ENCODE results near the gene GDA. TPM values are rescaled to one million over a fixed set of nuclear protein-coding genes. Genes with fewer than 3 reads are reported as not detected.

The GDA gene
- total RNA-seq, 2 donors from 2014 or later: not detected

DNA sequence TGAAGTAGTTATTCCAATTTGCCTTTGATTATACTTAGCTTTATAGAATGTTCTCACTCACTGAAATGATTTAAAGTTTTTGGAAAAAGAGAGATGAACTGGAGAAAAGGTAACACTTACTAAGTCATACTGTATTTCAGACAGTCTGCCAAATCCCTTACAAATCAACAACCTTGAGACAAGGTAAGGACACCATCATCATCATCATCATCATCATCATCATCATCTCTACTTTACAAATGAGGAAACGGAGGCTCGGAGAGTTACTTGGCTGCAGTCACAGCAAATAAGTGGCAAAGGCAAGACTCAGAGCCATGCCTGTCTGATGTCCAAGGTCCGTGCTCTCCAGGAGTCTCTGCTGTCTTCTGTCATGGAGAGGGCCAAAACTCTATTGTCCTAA lies 9.4 kb downstream of the GDA start:
- no peak overlapping the region for H3K4me3 Mint-ChIP-seq
- no peaks in the 10 kb centered on the region for H3K36me3 Mint-ChIP-seq
- DNase-seq (ENCODE audit: low spot score) (no peak), ATAC-seq (no peak)
- peaks cover 7% of the 10 kb centered on the region for H3K9me3 Mint-ChIP-seq
- peaks cover 20 to 22% of the 10 kb centered on the region in 2 donors for H3K27me3 Mint-ChIP-seq
- H3K4me1 Mint-ChIP-seq (ENCODE audit: low read depth in 2 of 2): no peaks in the 10 kb centered on the region
- no peak overlapping the region for H3K27ac Mint-ChIP-seq

- ATAC-seq (no peak), DNase-seq (ENCODE audit: low spot score) (no peak)
- no peak overlapping the region for H3K4me3 Mint-ChIP-seq
- H3K4me1 Mint-ChIP-seq (ENCODE audit: low read depth in 2 of 2): no peaks in the 10 kb centered on the region
- no peaks in the 10 kb centered on the region for H3K36me3 Mint-ChIP-seq
- peaks cover 7% of the 10 kb centered on the region for H3K9me3 Mint-ChIP-seq
- peaks cover 18 to 20% of the 10 kb centered on the region in 2 donors for H3K27me3 Mint-ChIP-seq
- H3K27ac Mint-ChIP-seq: no peak overlapping the region
These were observed 11.3 kb downstream of the GDA start for GRCh38 chr9:72160446-72161123.

GRCh38 chr9:72165326-72165725 lies 16.1 kb downstream of the GDA start:
- no peaks in the 10 kb centered on the region for H3K36me3 Mint-ChIP-seq
- H3K27me3 Mint-ChIP-seq: peaks cover 14 to 32% of the 10 kb centered on the region in 2 donors
- H3K4me3 Mint-ChIP-seq: no peak overlapping the region
- H3K9me3 Mint-ChIP-seq: no peaks in the 10 kb centered on the region
- ATAC-seq (no peak), DNase-seq (ENCODE audit: low spot score) (no peak)
- H3K4me1 Mint-ChIP-seq (ENCODE audit: low read depth in 2 of 2): no peaks in the 10 kb centered on the region
- no peak overlapping the region for H3K27ac Mint-ChIP-seq

DNA sequence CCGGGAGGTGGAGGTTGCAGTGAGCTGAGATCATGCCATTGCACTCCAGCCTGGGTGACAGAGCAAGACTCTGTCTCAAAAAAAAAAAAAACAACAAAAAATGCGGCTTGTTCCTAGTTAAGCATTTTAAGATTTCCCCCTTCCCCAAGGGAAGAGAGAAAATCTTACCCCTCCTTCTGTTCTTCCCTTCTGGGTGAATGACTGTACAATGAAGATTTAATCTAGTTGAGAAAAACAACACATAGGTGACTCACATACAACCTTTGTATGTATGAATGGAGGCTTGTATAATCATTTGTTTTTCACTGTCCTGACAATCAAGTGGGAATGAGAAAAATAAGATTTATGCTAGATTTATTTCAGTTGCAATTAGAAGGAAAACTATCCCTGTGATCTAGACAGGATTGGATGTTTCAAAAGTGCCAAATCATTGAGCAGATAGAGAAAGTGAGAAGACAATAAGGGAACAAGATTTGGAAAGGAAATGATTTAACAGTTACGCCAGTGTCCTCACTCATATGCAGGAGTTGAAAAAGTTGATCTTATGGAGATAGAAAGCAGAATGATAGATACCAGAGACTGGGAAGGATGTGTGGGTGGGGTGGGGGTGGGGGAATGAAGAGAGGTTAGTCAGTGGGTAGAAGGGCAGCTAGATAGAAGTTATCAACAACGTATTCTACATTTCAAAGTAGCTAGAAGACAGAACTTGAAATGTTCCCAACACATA lies 16.7 kb downstream of the GDA start:
- no peaks in the 10 kb centered on the region for H3K4me1 Mint-ChIP-seq (ENCODE audit: low read depth in 2 of 2)
- ATAC-seq (no peak), DNase-seq (ENCODE audit: low spot score) (no peak)
- H3K4me3 Mint-ChIP-seq: no peak overlapping the region
- no peaks in the 10 kb centered on the region for H3K36me3 Mint-ChIP-seq
- no peak overlapping the region for H3K27ac Mint-ChIP-seq
- H3K27me3 Mint-ChIP-seq: peaks cover 14 to 32% of the 10 kb centered on the region in 2 donors
- no peaks in the 10 kb centered on the region for H3K9me3 Mint-ChIP-seq

DNA sequence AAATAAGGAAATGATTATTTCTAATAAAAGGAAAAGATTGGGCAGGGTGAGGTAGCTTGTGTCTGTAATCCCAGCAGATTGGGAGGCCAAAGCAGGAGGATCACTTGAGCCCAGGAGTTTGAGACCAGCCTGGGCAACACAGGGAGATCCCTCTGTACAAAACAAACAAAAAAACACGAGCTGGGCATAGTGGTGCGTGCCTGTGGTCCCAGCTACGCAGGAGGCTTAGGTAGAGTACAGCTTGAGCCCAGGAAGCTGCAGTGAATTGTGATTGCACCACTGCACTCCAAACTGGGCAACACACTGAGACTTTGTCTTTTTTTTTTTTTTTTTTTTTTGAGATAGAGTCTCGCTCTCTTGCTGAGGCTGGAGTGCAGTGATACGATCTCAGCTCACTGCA lies 18.8 kb downstream of the GDA start:
- ATAC-seq (no peak), DNase-seq (ENCODE audit: low spot score) (no peak)
- H3K36me3 Mint-ChIP-seq: no peaks in the 10 kb centered on the region
- no peak overlapping the region for H3K27ac Mint-ChIP-seq
- H3K4me3 Mint-ChIP-seq: no peak overlapping the region
- no peaks in the 10 kb centered on the region for H3K9me3 Mint-ChIP-seq
- peaks cover 12 to 34% of the 10 kb centered on the region in 2 donors for H3K27me3 Mint-ChIP-seq
- no peaks in the 10 kb centered on the region for H3K4me1 Mint-ChIP-seq (ENCODE audit: low read depth in 2 of 2)

- H3K9me3 Mint-ChIP-seq: no peaks in the 10 kb centered on the region
- no peaks in the 10 kb centered on the region for H3K36me3 Mint-ChIP-seq
- DNase-seq (ENCODE audit: low spot score): no peak
- H3K27me3 Mint-ChIP-seq: peaks cover 11 to 33% of the 10 kb centered on the region in 2 donors
- H3K27ac Mint-ChIP-seq: no peak overlapping the region
- no peak overlapping the region for H3K4me3 Mint-ChIP-seq
- H3K4me1 Mint-ChIP-seq (ENCODE audit: low read depth in 2 of 2): no peaks in the 10 kb centered on the region
- no peak for ATAC-seq
These were observed 19.9 kb downstream of the GDA start for GRCh38 chr9:72169178-72169577.

DNA sequence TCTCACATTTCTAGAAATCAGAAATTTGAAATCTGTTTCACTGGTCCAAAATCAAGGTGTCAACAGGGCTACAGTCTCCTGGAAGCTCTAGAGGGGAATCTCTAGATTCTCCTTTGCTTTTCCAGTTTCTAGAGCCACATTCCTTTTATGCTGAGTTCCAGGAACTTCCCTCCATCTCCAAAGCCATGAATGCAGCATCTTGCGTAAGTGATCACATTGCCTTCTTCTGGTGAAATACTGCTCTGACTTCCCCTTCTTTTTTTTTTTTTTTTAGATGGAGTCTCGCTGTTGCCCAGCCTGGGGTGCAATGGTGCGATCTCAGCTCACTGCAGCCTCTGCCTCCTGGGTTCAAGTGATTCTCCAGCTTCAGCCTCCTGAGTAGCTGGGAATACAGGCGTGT lies 23.8 kb downstream of the GDA start:
- Mint-ChIP-seq H3K27ac (no peak overlapping the region), H3K36me3 (no peaks in the 10 kb centered on the region), H3K4me1 (ENCODE audit: low read depth in 2 of 2) (no peaks in the 10 kb centered on the region), H3K27me3 (peaks cover 12 to 20% of the 10 kb centered on the region in 2 donors), H3K4me3 (no peak overlapping the region), H3K9me3 (no peaks in the 10 kb centered on the region)
- ATAC-seq (no peak), DNase-seq (ENCODE audit: low spot score) (no peak)

DNA sequence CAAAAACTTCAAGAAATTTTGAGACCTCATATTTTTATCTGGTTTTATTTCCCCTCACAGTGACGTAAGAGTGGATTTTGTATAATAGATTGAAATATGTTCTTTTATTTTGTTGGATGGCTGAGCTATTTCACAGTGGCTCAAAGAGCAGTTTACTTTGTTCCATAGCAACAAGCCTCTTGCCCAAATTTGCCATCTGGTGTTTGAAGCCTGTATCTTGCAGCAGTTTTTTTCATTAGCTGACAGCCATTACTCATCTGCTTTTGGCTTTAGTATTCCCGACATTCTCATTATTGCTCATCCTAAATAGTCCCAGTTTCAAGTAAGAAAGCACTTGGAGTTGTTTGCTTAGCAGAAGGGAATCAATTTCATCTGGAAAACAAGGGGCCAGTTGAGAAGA lies 36.3 kb downstream of the GDA start:
- no peak overlapping the region for H3K4me3 Mint-ChIP-seq
- H3K27ac Mint-ChIP-seq: no peak overlapping the region
- no peaks in the 10 kb centered on the region for H3K4me1 Mint-ChIP-seq (ENCODE audit: low read depth in 2 of 2)
- H3K9me3 Mint-ChIP-seq: no peaks in the 10 kb centered on the region
- no peaks in the 10 kb centered on the region for H3K36me3 Mint-ChIP-seq
- H3K27me3 Mint-ChIP-seq: peaks cover 3 to 29% of the 10 kb centered on the region in 2 donors
- DNase-seq (ENCODE audit: low spot score) (no peak), ATAC-seq (no peak)

GRCh38 chr9:72187121-72187695 lies 38.0 kb downstream of the GDA start:
- Mint-ChIP-seq H3K27me3 (peaks cover 6 to 29% of the 10 kb centered on the region in 2 donors), H3K36me3 (no peaks in the 10 kb centered on the region)
- no peak for ATAC-seq

GRCh38 chr9:72188232-72188631 lies 39.0 kb downstream of the GDA start:
- H3K4me1 Mint-ChIP-seq (ENCODE audit: low read depth in 2 of 2): no peaks in the 10 kb centered on the region
- H3K27ac Mint-ChIP-seq: no peak overlapping the region
- DNase-seq (ENCODE audit: low spot score) (no peak), ATAC-seq (peak; percentile 13 to 50)
- H3K36me3 Mint-ChIP-seq: no peaks in the 10 kb centered on the region
- H3K4me3 Mint-ChIP-seq: no peak overlapping the region
- peaks cover 10 to 35% of the 10 kb centered on the region in 2 donors for H3K27me3 Mint-ChIP-seq
- H3K9me3 Mint-ChIP-seq: no peaks in the 10 kb centered on the region

More at GRCh38 chr9:72187121-72187695, 38.0 kb downstream of the GDA start:
- no peak for DNase-seq (ENCODE audit: low spot score)
- Mint-ChIP-seq H3K9me3 (no peaks in the 10 kb centered on the region), H3K4me3 (no peak overlapping the region), H3K27ac (no peak overlapping the region), H3K4me1 (ENCODE audit: low read depth in 2 of 2) (no peaks in the 10 kb centered on the region)

DNA sequence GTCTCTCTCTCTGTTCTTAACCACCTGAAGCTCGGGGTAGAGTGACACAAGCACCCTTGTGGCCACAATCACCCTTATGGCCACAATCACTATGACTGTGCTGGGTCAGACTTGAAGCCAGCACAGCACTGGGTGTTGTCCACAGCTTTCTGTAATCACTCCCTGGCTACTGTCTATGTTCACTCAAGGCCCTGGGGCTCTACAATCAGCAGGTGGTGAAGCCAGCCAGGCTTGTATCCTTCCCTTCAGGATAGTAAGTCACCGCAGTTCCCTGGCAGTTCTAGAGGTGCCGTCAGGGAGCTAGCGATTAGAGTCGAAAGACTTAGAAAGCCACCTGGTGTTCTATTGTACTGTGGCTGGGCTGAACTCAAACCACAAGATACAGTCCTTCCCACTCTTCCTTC lies 44.2 kb downstream of the GDA start:
- DNase-seq (ENCODE audit: low spot score): no peak
- no peaks in the 10 kb centered on the region for H3K9me3 Mint-ChIP-seq
- no peak overlapping the region for H3K27ac Mint-ChIP-seq
- H3K4me3 Mint-ChIP-seq: no peak overlapping the region
- H3K4me1 Mint-ChIP-seq (ENCODE audit: low read depth in 2 of 2): no peaks in the 10 kb centered on the region
- H3K27me3 Mint-ChIP-seq: peaks cover 11 to 14% of the 10 kb centered on the region in 2 donors
- no peaks in the 10 kb centered on the region for H3K36me3 Mint-ChIP-seq
- peak in 1 of 2 donors; percentile 36 for ATAC-seq

- ATAC-seq (no peak), DNase-seq (ENCODE audit: low spot score) (no peak)
- H3K9me3 Mint-ChIP-seq: no peaks in the 10 kb centered on the region
- no peak overlapping the region for H3K27ac Mint-ChIP-seq
- no peaks in the 10 kb centered on the region for H3K4me1 Mint-ChIP-seq (ENCODE audit: low read depth in 2 of 2)
- H3K4me3 Mint-ChIP-seq: no peak overlapping the region
- H3K27me3 Mint-ChIP-seq: peaks cover 10 to 17% of the 10 kb centered on the region in 2 donors
- no peaks in the 10 kb centered on the region for H3K36me3 Mint-ChIP-seq
These were observed 50.0 kb downstream of the GDA start for GRCh38 chr9:72199238-72199637.

- no peak overlapping the region for H3K4me3 Mint-ChIP-seq
- H3K27ac Mint-ChIP-seq: no peak overlapping the region
- ATAC-seq (no peak), DNase-seq (ENCODE audit: low spot score) (no peak)
- no peaks in the 10 kb centered on the region for H3K4me1 Mint-ChIP-seq (ENCODE audit: low read depth in 2 of 2)
- H3K9me3 Mint-ChIP-seq: no peaks in the 10 kb centered on the region
- H3K36me3 Mint-ChIP-seq: no peaks in the 10 kb centered on the region
- peaks cover 10 to 17% of the 10 kb centered on the region in 2 donors for H3K27me3 Mint-ChIP-seq
These were observed 51.2 kb downstream of the GDA start for GRCh38 chr9:72200452-72200851.

- Mint-ChIP-seq H3K27ac (no peak overlapping the region), H3K9me3 (no peaks in the 10 kb centered on the region), H3K4me1 (ENCODE audit: low read depth in 2 of 2) (no peaks in the 10 kb centered on the region), H3K36me3 (no peaks in the 10 kb centered on the region), H3K4me3 (no peak overlapping the region), H3K27me3 (peaks cover 8 to 20% of the 10 kb centered on the region in 2 donors)
- ATAC-seq (no peak), DNase-seq (ENCODE audit: low spot score) (no peak)
These were observed 52.8 kb downstream of the GDA start for GRCh38 chr9:72202009-72202408.

All from natural killer cell treated with Interleukin-12 subunit alpha and Interleukin-12 subunit beta and Interleukin-15 and Interleukin-18, amount 100 ng/mL, for 72 hours (primary cell).